MM.1S (cell line): ENCODE data around the gene RHBDL2.

ENCODE experiments used
- DNase-seq: peaks from one replicate; pipeline ENCODE4 v3.0.0-alpha.2; 2015
- H2AFZ ChIP-seq: fragments of 300-600 bp; sonication (generic); 2 replicates; pipeline ENCODE4 v1.6.0; 2016; ENCODE audit warnings: antibody characterized with exemption, low read length
- H3F3A ChIP-seq: fragments of 300-600 bp; sonication (generic); 2 replicates; pipeline ENCODE4 v1.6.1; 2016; ENCODE audit warnings: mild to moderate bottlenecking, antibody characterized with exemption, low read length, moderate library complexity, mixed read lengths; ENCODE audit not compliant: insufficient read depth
- H3K27ac ChIP-seq: fragments of 300-600 bp; sonication (generic); 2 replicates; pipeline ENCODE4 v1.5.1; 2016; ENCODE audit warnings: mild to moderate bottlenecking, low read length
- H3K27me3 ChIP-seq: fragments of 300-600 bp; sonication (generic); replicated peaks from 2 replicates; pipeline ENCODE4 v1.6.0; 2016; ENCODE audit warnings: low read length; ENCODE audit not compliant: insufficient read depth
- H3K36me3 ChIP-seq: fragments of 300-600 bp; sonication (generic); replicated peaks from 2 replicates; pipeline ENCODE4 v1.6.1; 2016; ENCODE audit warnings: mild to moderate bottlenecking, low read length, mixed read lengths; ENCODE audit not compliant: insufficient read depth
- H3K4me1 ChIP-seq: fragments of 300-600 bp; sonication (generic); 2 replicates; pipeline ENCODE4 v1.6.1; 2016; ENCODE audit warnings: low read length, mixed read lengths
- H3K4me2 ChIP-seq: fragments of 300-600 bp; sonication (generic); 2 replicates; pipeline ENCODE4 v1.6.0; 2016; ENCODE audit warnings: low read depth, low read length
- H3K4me3 ChIP-seq: fragments of 300-600 bp; sonication (generic); 2 replicates; pipeline ENCODE4 v1.5.1; 2016; ENCODE audit warnings: low read length, mixed read lengths
- H3K79me2 ChIP-seq: fragments of 300-600 bp; sonication (generic); 2 replicates; pipeline ENCODE4 v1.6.1; 2016; ENCODE audit warnings: mixed run types, low read length, mixed read lengths
- H3K9ac ChIP-seq: fragments of 300-600 bp; sonication (generic); 2 replicates; pipeline ENCODE4 v1.6.1; 2016; ENCODE audit warnings: low read length, mixed read lengths
- H3K9me2 ChIP-seq: fragments of 300-600 bp; sonication (generic); replicated peaks from 2 replicates; pipeline ENCODE4 v1.6.1; 2016; ENCODE audit warnings: mild to moderate bottlenecking, low read length, mixed read lengths; ENCODE audit not compliant: insufficient read depth
- H3K9me3 ChIP-seq: fragments of 300-600 bp; sonication (generic); replicated peaks from 2 replicates; pipeline ENCODE4 v1.6.1; 2016; ENCODE audit warnings: mild to moderate bottlenecking, low read length, mixed read lengths; ENCODE audit not compliant: insufficient read depth
- H4K20me1 ChIP-seq: fragments of 300-600 bp; sonication (generic); 2 replicates; pipeline ENCODE4 v1.6.1; 2016; ENCODE audit warnings: mild to moderate bottlenecking, low read length, moderate library complexity, mixed read lengths; ENCODE audit not compliant: insufficient read depth
- CTCF ChIP-seq: fragments of 300-600 bp; sonication (generic); IDR thresholded peaks from 2 replicates; pipeline ENCODE4 v1.5.1; 2016; ENCODE audit warnings: antibody characterized with exemption, low read length, mixed read lengths
- EZH2 ChIP-seq: fragments of 300-600 bp; sonication (generic); optimal IDR thresholded peaks from 2 replicates; pipeline ENCODE3; 2017; ENCODE audit warnings: low read depth, mild to moderate bottlenecking, antibody characterized with exemption, low read length, mixed read lengths
- EZH2phosphoT487 ChIP-seq: fragments of 300-600 bp; sonication (generic); IDR thresholded peaks from 2 replicates; pipeline ENCODE4 v1.6.1; 2018; ENCODE audit warnings: antibody characterized with exemption, low read length

The RHBDL2 gene

GRCh38 chr1:38940339-38941047 lies 1.1 kb downstream of the RHBDL2 start:
- H3K9me3 ChIP-seq = no peaks in the 10 kb centered on the region
- H3K79me2 ChIP-seq = no peaks in the 10 kb centered on the region
- H3K27ac ChIP-seq = no peak overlapping the region
- no peaks in the 10 kb centered on the region for H3K9me2 ChIP-seq
- H3K27me3 ChIP-seq = no peaks in the 10 kb centered on the region
- no peaks in the 10 kb centered on the region for H3F3A ChIP-seq
- TF ChIP-seq EZH2 = no peak
- no peak for TF ChIP-seq CTCF
- TF ChIP-seq EZH2phosphoT487 = no peak
- H3K4me2 ChIP-seq = no peak overlapping the region
- H3K9ac ChIP-seq = no peak overlapping the region
- H2AFZ ChIP-seq = no peak overlapping the region
- DNase-seq = no peak
- H3K36me3 ChIP-seq = no peaks in the 10 kb centered on the region
- H3K4me3 ChIP-seq = no peak overlapping the region
- H3K4me1 ChIP-seq = no peaks in the 10 kb centered on the region
- no peaks in the 10 kb centered on the region for H4K20me1 ChIP-seq

GRCh38 chr1:38938722-38939260 lies 2.8 kb downstream of the RHBDL2 start:
- no peaks in the 10 kb centered on the region for H3K27me3 ChIP-seq
- H3K79me2 ChIP-seq = no peaks in the 10 kb centered on the region
- H3K4me2 ChIP-seq = no peak overlapping the region
- no peak for TF ChIP-seq CTCF
- no peak for TF ChIP-seq EZH2phosphoT487
- TF ChIP-seq EZH2 = no peak
- no peaks in the 10 kb centered on the region for H3F3A ChIP-seq
- H3K36me3 ChIP-seq = no peaks in the 10 kb centered on the region
- DNase-seq = no peak
- no peak overlapping the region for H3K4me3 ChIP-seq
- no peaks in the 10 kb centered on the region for H3K9me2 ChIP-seq
- no peaks in the 10 kb centered on the region for H4K20me1 ChIP-seq
- H3K9ac ChIP-seq = no peak overlapping the region
- no peak overlapping the region for H3K27ac ChIP-seq
- no peak overlapping the region for H2AFZ ChIP-seq
- no peaks in the 10 kb centered on the region for H3K4me1 ChIP-seq
- no peaks in the 10 kb centered on the region for H3K9me3 ChIP-seq

GRCh38 chr1:38932571-38932970 lies 9.1 kb downstream of the RHBDL2 start:
- H3K79me2 ChIP-seq = no peaks in the 10 kb centered on the region
- no peak overlapping the region for H2AFZ ChIP-seq
- H3K4me1 ChIP-seq = no peaks in the 10 kb centered on the region
- no peaks in the 10 kb centered on the region for H3K27me3 ChIP-seq
- no peak for TF ChIP-seq EZH2phosphoT487
- no peak overlapping the region for H3K9ac ChIP-seq
- no peak for DNase-seq
- H3F3A ChIP-seq = no peaks in the 10 kb centered on the region
- H4K20me1 ChIP-seq = no peaks in the 10 kb centered on the region
- no peaks in the 10 kb centered on the region for H3K36me3 ChIP-seq
- no peak overlapping the region for H3K4me2 ChIP-seq
- no peaks in the 10 kb centered on the region for H3K9me2 ChIP-seq
- no peak overlapping the region for H3K4me3 ChIP-seq
- H3K9me3 ChIP-seq = no peaks in the 10 kb centered on the region
- H3K27ac ChIP-seq = no peak overlapping the region

GRCh38 chr1:38929476-38929875 lies 12.2 kb downstream of the RHBDL2 start:
- no peak overlapping the region for H3K4me3 ChIP-seq
- no peaks in the 10 kb centered on the region for H3K36me3 ChIP-seq
- no peak overlapping the region for H3K9ac ChIP-seq
- no peaks in the 10 kb centered on the region for H3K9me2 ChIP-seq
- no peaks in the 10 kb centered on the region for H3K9me3 ChIP-seq
- no peak overlapping the region for H3K27ac ChIP-seq
- H3K79me2 ChIP-seq = no peaks in the 10 kb centered on the region
- H3F3A ChIP-seq = no peaks in the 10 kb centered on the region
- H4K20me1 ChIP-seq = no peaks in the 10 kb centered on the region
- H3K4me2 ChIP-seq = no peak overlapping the region
- H3K4me1 ChIP-seq = no peaks in the 10 kb centered on the region
- no peak overlapping the region for H2AFZ ChIP-seq
- DNase-seq = no peak
- TF ChIP-seq EZH2phosphoT487 (no peak), EZH2 (no peak), CTCF (no peak)
- no peaks in the 10 kb centered on the region for H3K27me3 ChIP-seq
